HepG2 (cell line): ENCODE data around the gene ARMC8.

Experiments
- CHD2 ChIP-seq: IDR thresholded peaks from 2 replicates; pipeline ENCODE4 v1.6.1; 2011; ENCODE audit warnings: low read depth, low read length, improper control_type of control experiment
- CHD4 ChIP-seq: fragments of 200-600 bp; sonication (generic); IDR thresholded peaks from 2 replicates; pipeline ENCODE4 v1.7.0; 2017; ENCODE audit warnings: mild to moderate bottlenecking, low read length, borderline replicate concordance
- EZH2 ChIP-seq: conservative IDR thresholded peaks from 2 replicates; pipeline ENCODE4 v1.6.1; 2012; ENCODE audit warnings: mild to moderate bottlenecking, low read depth, low read length, moderate library complexity
- KDM6A ChIP-seq: IDR thresholded peaks from 2 replicates; pipeline ENCODE4 v1.6.1; 2016; ENCODE audit warnings: low read depth
- MAFK ChIP-seq, 2 experiments: IDR thresholded peaks in 1 of 2; conservative IDR thresholded peaks in 1 of 2; 2 replicates each; pipeline ENCODE4 v1.6.1; 2011; ENCODE audit warnings: improper control_type of control experiment in 2 of 2, low read length in 2 of 2
- PCBP2 ChIP-seq: fragments of 200-400 bp; formaldehyde crosslinking; optimal IDR thresholded peaks from 2 replicates; pipeline ENCODE3; 2018; ENCODE audit warnings: low read length, low read depth; ENCODE audit not compliant: poor library complexity, severe bottlenecking
- YY1 ChIP-seq: IDR thresholded peaks from 2 replicates; pipeline ENCODE4 v1.6.1; 2011; ENCODE audit warnings: low read length, low read depth, moderate library complexity, mild to moderate bottlenecking; ENCODE audit not compliant: insufficient read depth, insufficient replicate concordance
- ZNF333 ChIP-seq: sonication (generic); formaldehyde crosslinking; IDR thresholded peaks from 2 replicates; pipeline ENCODE4 v1.4.0; 2020; ENCODE audit warnings: mild to moderate bottlenecking, missing genetic modification reagents, borderline replicate concordance
- ZNF547 ChIP-seq: sonication (generic); formaldehyde crosslinking; IDR thresholded peaks from 2 replicates; pipeline ENCODE4 v1.5.1; 2020; ENCODE audit warnings: mild to moderate bottlenecking, missing genetic modification reagents
- TF ChIP-seq, protein P1 (sequence below): sonication (generic); formaldehyde crosslinking; IDR thresholded peaks from 2 replicates; pipeline ENCODE4 v1.4.0; 2020; ENCODE audit warnings: missing genetic modification reagents, borderline replicate concordance
- TF ChIP-seq, protein P2 (sequence below): sonication (generic); formaldehyde crosslinking; IDR thresholded peaks from 2 replicates; pipeline ENCODE4 v1.5.0; 2020; ENCODE audit warnings: mild to moderate bottlenecking, missing genetic modification reagents, moderate library complexity
- TF ChIP-seq, protein P3 (sequence below): sonication (generic); formaldehyde crosslinking; IDR thresholded peaks from 2 replicates; pipeline ENCODE4 v1.8.1; 2022; ENCODE audit warnings: mild to moderate bottlenecking, missing genetic modification reagents
- TF ChIP-seq, protein P4 (sequence below): sonication (generic); formaldehyde crosslinking; IDR thresholded peaks from 2 replicates; pipeline ENCODE4 v1.4.0; 2020; ENCODE audit warnings: mild to moderate bottlenecking, missing genetic modification reagents
- TF ChIP-seq, protein P5 (sequence below): conservative IDR thresholded peaks from 2 replicates; pipeline ENCODE4 v1.6.1; 2018; ENCODE audit warnings: missing genetic modification reagents

DNA sequence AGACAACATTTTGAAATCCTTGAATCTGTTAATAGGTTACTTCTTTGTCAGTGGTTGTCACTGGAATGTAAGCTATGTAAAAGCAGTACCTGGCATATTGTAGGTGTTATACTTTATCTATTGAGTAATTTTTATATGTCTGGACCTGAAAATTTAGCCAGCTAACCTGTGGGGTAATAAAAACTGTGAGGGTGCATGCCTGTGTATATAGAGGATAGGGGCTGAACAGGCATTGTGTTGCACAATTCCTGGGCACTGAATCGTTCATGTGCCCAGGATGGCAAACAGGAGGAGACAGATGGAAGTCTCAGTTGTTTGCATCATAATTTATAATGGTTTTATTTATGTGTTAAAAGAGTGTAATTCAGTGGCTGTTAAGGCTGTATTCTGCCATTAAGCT lies 67.1 kb downstream of the ARMC8 start:
- TF ChIP-seq, protein P1, sequence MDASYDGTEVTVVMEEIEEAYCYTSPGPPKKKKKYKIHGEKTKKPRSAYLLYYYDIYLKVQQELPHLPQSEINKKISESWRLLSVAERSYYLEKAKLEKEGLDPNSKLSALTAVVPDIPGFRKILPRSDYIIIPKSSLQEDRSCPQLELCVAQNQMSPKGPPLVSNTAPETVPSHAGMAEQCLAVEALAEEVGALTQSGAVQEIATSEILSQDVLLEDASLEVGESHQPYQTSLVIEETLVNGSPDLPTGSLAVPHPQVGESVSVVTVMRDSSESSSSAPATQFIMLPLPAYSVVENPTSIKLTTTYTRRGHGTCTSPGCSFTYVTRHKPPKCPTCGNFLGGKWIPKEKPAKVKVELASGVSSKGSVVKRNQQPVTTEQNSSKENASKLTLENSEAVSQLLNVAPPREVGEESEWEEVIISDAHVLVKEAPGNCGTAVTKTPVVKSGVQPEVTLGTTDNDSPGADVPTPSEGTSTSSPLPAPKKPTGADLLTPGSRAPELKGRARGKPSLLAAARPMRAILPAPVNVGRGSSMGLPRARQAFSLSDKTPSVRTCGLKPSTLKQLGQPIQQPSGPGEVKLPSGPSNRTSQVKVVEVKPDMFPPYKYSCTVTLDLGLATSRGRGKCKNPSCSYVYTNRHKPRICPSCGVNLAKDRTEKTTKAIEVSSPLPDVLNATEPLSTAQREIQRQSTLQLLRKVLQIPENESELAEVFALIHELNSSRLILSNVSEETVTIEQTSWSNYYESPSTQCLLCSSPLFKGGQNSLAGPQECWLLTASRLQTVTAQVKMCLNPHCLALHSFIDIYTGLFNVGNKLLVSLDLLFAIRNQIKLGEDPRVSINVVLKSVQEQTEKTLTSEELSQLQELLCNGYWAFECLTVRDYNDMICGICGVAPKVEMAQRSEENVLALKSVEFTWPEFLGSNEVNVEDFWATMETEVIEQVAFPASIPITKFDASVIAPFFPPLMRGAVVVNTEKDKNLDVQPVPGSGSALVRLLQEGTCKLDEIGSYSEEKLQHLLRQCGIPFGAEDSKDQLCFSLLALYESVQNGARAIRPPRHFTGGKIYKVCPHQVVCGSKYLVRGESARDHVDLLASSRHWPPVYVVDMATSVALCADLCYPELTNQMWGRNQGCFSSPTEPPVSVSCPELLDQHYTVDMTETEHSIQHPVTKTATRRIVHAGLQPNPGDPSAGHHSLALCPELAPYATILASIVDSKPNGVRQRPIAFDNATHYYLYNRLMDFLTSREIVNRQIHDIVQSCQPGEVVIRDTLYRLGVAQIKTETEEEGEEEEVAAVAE (CRISPR knock-in tag): no peak
- TF ChIP-seq CHD4: no peak
- no peak for TF ChIP-seq YY1
- no peak for TF ChIP-seq PCBP2
- TF ChIP-seq KDM6A (CRISPR knock-in tag): no peak
- TF ChIP-seq MAFK (conservative IDR thresholded peaks at IDR 0.05 in 1 of 2, IDR thresholded peaks at IDR 0.05 in 1 of 2; ENCODE audit: low read length in 2 of 2): no peak
- TF ChIP-seq, protein P2, sequence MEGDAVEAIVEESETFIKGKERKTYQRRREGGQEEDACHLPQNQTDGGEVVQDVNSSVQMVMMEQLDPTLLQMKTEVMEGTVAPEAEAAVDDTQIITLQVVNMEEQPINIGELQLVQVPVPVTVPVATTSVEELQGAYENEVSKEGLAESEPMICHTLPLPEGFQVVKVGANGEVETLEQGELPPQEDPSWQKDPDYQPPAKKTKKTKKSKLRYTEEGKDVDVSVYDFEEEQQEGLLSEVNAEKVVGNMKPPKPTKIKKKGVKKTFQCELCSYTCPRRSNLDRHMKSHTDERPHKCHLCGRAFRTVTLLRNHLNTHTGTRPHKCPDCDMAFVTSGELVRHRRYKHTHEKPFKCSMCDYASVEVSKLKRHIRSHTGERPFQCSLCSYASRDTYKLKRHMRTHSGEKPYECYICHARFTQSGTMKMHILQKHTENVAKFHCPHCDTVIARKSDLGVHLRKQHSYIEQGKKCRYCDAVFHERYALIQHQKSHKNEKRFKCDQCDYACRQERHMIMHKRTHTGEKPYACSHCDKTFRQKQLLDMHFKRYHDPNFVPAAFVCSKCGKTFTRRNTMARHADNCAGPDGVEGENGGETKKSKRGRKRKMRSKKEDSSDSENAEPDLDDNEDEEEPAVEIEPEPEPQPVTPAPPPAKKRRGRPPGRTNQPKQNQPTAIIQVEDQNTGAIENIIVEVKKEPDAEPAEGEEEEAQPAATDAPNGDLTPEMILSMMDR (CRISPR knock-in tag): no peak
- TF ChIP-seq ZNF547 (CRISPR knock-in tag): no peak
- TF ChIP-seq, protein P3, sequence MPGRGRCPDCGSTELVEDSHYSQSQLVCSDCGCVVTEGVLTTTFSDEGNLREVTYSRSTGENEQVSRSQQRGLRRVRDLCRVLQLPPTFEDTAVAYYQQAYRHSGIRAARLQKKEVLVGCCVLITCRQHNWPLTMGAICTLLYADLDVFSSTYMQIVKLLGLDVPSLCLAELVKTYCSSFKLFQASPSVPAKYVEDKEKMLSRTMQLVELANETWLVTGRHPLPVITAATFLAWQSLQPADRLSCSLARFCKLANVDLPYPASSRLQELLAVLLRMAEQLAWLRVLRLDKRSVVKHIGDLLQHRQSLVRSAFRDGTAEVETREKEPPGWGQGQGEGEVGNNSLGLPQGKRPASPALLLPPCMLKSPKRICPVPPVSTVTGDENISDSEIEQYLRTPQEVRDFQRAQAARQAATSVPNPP (CRISPR knock-in tag): no peak
- no peak for TF ChIP-seq CHD2
- TF ChIP-seq, protein P4, sequence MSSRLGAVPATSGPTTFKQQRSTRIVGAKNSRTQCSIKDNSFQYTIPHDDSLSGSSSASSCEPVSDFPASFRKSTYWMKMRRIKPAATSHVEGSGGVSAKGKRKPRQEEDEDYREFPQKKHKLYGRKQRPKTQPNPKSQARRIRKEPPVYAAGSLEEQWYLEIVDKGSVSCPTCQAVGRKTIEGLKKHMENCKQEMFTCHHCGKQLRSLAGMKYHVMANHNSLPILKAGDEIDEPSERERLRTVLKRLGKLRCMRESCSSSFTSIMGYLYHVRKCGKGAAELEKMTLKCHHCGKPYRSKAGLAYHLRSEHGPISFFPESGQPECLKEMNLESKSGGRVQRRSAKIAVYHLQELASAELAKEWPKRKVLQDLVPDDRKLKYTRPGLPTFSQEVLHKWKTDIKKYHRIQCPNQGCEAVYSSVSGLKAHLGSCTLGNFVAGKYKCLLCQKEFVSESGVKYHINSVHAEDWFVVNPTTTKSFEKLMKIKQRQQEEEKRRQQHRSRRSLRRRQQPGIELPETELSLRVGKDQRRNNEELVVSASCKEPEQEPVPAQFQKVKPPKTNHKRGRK (CRISPR knock-in tag): no peak
- TF ChIP-seq EZH2: no peak
- TF ChIP-seq ZNF333: no peak
- TF ChIP-seq, protein P5, sequence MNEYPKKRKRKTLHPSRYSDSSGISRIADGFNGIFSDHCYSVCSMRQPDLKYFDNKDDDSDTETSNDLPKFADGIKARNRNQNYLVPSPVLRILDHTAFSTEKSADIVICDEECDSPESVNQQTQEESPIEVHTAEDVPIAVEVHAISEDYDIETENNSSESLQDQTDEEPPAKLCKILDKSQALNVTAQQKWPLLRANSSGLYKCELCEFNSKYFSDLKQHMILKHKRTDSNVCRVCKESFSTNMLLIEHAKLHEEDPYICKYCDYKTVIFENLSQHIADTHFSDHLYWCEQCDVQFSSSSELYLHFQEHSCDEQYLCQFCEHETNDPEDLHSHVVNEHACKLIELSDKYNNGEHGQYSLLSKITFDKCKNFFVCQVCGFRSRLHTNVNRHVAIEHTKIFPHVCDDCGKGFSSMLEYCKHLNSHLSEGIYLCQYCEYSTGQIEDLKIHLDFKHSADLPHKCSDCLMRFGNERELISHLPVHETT (CRISPR knock-in tag): no peak
